HG02870 (cell line): Measurements from ENCODE around the gene ZNF429.
"Not testable (repeated sequence)": the region's sequence is repeated elsewhere in the genome, so short reads cannot be mapped to it uniquely, and the experiment has no call there.

Source experiments
- ATAC-seq: cut with Tn5 transposase; IDR thresholded peaks from one replicate; pipeline ENCODE4 v1.9.1; 2021; ENCODE audit warnings: mild to moderate bottlenecking, moderate library complexity; ENCODE audit not compliant: unreplicated experiment

ZNF429 gene

DNA sequence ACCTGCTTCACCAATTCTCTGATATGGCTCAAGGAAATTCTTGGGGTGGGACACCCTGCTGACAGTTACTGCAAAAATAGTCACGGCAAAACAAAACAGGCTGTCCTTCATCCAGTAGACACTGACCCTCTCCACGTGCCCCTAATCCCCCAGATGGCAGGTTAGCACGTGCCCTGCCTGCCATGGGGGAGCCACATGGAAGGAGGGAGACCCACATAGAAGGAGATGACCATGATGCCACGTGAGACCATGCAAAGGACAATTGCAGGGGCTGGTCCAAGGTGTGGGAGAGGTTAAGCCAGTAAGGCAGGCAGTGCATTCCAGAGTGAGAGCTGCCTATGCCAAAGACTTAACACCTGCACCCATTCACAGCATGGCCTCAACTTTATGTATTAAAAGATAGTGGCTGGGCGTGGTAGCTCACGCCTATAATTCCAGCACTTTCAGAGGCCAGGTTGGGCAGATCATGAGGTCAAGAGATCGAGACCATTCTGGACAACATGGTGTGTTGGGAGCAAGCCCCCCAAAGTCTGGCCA is 82.7 kb downstream of the ZNF429 start:
- ATAC-seq, result no peak

DNA sequence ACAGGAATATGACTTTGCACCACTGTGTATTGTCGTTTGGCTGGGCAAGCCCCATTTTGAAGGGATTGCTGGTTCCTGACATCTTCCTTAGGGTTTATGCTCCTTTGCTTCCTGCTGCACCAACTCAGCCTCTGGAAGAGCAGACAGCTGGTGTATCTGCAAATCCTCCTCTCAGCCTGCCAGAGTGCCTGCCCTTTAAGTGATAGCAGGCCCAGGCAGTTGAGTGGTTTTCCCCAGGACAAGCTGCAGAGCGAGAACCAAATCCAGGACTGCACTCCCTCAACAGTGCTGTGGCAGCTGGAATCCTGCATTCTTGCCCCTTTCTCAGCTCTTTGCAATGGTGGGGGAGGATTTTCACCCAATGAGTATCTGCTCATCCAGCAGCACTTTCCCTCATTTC is 85.5 kb downstream of the ZNF429 start:
- ATAC-seq, result no peak

- ATAC-seq, result no peak
Measured at GRCh38 chr19:21593008-21593481, 87.6 kb downstream of the ZNF429 start.

GRCh38 chr19:21593502-21593901 is 88.1 kb downstream of the ZNF429 start:
- no peak for ATAC-seq

- no peak for ATAC-seq
Measured at GRCh38 chr19:21593934-21594820, 88.8 kb downstream of the ZNF429 start.

DNA sequence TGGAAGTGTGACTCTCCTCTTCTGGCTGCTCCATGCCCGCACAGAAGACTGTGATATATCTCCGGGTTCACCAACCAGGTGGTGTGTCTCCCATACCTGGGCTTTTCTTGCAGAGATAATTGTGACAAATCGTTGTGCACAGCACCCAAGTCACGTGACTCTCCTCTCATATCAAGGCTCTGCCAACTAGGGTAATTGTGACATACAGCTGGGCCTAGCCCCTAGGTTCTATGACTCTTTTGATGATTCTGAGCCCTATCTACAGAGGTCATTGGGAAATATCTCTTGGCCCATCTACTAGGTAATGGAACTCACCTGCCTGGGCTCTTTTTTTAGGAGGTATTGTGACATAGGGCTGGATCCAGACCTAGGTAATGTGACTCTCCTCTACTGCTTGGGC is 89.8 kb downstream of the ZNF429 start:
- ATAC-seq, result no peak

GRCh38 chr19:21602082-21602658 is 96.8 kb downstream of the ZNF429 start:
- ATAC-seq, result no peak

DNA sequence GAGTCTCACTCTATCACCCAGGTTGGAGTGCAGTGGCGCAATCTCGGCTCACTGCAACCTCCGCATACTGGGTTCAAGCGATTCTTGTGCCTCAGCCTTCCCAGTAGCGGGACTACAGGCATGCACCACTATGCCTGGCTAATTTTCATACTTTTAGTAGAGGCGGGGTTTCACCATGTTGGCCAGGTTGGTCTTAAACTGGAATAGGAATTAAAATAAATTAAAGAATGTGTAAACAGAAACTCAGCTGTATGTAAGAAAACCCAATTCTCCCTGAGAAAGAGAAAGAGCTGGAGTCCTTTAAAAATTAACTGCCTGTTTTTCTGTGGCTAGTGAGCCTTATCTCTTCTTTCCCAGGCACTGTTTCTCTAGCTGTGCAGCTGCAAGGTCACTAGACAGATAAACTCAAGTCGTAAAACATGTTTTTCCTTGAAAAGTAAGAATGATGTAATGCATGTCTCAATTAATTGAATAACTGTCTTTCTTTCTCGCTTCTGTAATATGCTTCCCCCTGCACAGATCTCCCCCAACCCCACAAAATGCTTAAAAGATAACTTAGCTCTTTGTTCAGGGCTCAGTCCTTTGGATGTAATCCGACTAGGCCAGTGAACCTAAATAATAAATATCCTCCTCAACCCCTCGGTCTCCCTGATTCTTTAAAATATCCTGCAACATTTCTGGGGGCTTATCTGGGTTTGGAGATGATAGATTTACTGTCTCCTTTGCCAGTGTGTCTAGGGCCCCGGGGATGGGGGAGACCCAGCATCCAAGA is 97.4 kb downstream of the ZNF429 start:
- ATAC-seq, result not testable (repeated sequence)

GRCh38 chr19:21603431-21604231 is 98.2 kb downstream of the ZNF429 start:
- ATAC-seq, result no peak

DNA sequence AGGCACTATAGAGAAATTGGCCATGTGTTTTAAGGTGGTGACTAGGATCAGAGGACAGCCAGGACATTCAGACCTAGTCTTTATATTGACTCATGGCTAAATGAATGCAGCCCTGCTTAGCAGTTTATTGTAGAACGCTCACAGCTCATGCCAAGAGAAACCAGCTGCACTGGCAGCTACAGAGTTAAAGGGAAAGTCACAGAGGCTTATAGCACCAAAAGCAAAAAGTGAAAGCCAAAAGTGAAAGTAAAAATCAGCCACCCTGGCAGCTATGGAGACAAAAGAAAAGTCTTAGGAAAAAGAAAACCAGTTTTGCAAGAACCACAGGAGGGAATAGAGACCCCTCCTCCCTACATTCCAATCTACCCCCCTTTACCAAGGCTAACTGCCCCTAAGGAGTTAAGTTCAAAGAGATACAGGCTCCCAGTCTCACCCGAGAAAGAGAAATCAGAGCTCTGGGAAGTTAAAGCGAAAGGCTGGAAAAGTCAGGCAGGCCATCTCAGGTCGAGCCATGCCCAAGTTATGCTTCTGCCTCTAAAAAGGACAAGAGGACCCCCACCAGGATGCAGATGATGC is 99.0 kb downstream of the ZNF429 start:
- no peak for ATAC-seq
